NCI-H1417 treated with DMSO at 0.1 percent for 48 hours (cell line): ENCODE results near the gene GART.

Experiments used
- DNase-seq: peaks from one replicate; lab custom pipeline; 2025; lab: John Stamatoyannopoulos, UW

The GART gene

GRCh38 chr21:33461538-33462250 lies 80.2 kb downstream of the GART start:
- no peak for DNase-seq

- DNase-seq: no peak
Measured at GRCh38 chr21:33458861-33459260, 83.1 kb downstream of the GART start.

GRCh38 chr21:33455686-33456446 lies 86.1 kb downstream of the GART start:
- DNase-seq: no peak
